MCF 10A (cell line): ENCODE data around the gene AIFM2. TPM values are rescaled to one million over a fixed set of nuclear protein-coding genes. Genes with fewer than 3 reads are reported as not detected.
A peak's percentile ranks its signal among the peaks of the same experiment; 100 is the strongest.
"Not testable (repeated sequence)": the region's sequence is repeated elsewhere in the genome, so short reads cannot be mapped to it uniquely, and the experiment has no call there.

ENCODE experiments used
- BruUV-seq: library from RNA; stranded (reverse); fragments of 400-500 nt; replicated peaks from 2 replicates; lab custom pipeline; 2021; lab: Mats Ljungman, UMichigan
- CTCF ChIA-PET: fragments of 300-600 bp; sonication (Branson Sonifier 250); formaldehyde crosslinking; extraction: SDS; loops from one replicate; lab custom pipeline; 2021; ENCODE audit warnings: antibody characterized with exemption, inconsistent platforms; lab: Yijun Ruan, JAX
- POLR2A ChIA-PET: fragments of 300-600, 350-650 bp; sonication (Branson Sonifier 250); formaldehyde crosslinking; extraction: SDS; loops from one replicate; lab custom pipeline; 2020; ENCODE audit warnings: antibody characterized with exemption, inconsistent platforms; lab: Yijun Ruan, JAX
- DNase-seq: peaks from one replicate; pipeline ENCODE4 v3.0.0-alpha.2; 2018; ENCODE audit not compliant: unreplicated experiment
- H3K27ac Mint-ChIP-seq: one replicate; pipeline ENCODE4 v1.8.0; 2022; ENCODE audit warnings: mild to moderate bottlenecking, low read depth, mixed read lengths; ENCODE audit not compliant: unreplicated experiment
- H3K27me3 Mint-ChIP-seq: one replicate; pipeline ENCODE4 v1.8.0; 2022; ENCODE audit warnings: mixed read lengths; ENCODE audit not compliant: insufficient read depth, unreplicated experiment
- H3K36me3 Mint-ChIP-seq: one replicate; pipeline ENCODE4 v1.8.0; 2022; ENCODE audit warnings: mild to moderate bottlenecking, moderate library complexity, mixed read lengths; ENCODE audit not compliant: insufficient read depth, unreplicated experiment
- H3K4me1 Mint-ChIP-seq: one replicate; pipeline ENCODE4 v1.8.0; 2022; ENCODE audit warnings: mixed read lengths; ENCODE audit not compliant: insufficient read depth, unreplicated experiment
- H3K4me3 Mint-ChIP-seq: one replicate; pipeline ENCODE4 v1.8.0; 2022; ENCODE audit warnings: mild to moderate bottlenecking, moderate library complexity, mixed read lengths; ENCODE audit not compliant: unreplicated experiment
- H3K9me3 Mint-ChIP-seq: one replicate; pipeline ENCODE4 v1.8.0; 2022; ENCODE audit warnings: mixed read lengths; ENCODE audit not compliant: unreplicated experiment
- intact Hi-C: fragments of 100-400 bp; cut with micrococcal nuclease; formaldehyde crosslinking; loops from 2 replicates; pipeline ENCODE4 v1.14.1; 2022
- total RNA-seq: library from RNA; stranded (reverse); gene quantifications from 2 replicates; pipeline ENCODE4 v1.2.3, GENCODE V29; 2022
- TF ChIP-seq, protein P1 (sequence below): fragments of 200-600 bp; IDR thresholded peaks from one replicate; pipeline ENCODE4 v1.8.0; 2022; ENCODE audit warnings: antibody characterized with exemption, mild to moderate bottlenecking; ENCODE audit not compliant: unreplicated experiment

Gene AIFM2
- total RNA-seq, 1 experiment from 2014 or later, result 19.2 TPM

DNA sequence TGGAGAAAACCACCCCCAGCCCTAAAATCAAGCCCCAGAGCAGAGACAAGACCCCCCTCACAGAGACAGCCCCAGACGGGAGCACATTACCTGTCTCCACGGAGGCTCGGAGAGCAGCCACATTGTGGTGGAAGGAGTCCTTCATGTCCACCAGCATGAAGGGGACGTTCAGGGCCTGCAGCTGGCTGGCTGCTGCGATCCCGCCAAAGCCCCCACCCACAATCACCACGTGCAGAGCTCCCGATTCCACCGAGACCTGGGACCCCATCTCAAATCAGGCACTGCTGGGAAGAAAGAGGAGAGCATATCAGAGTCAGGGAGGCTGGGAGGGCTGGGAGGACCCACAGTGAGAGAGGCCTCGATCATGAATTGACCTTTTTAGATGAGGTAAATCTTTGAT lies 8.8 kb downstream of the AIFM2 start:
- CTCF ChIA-PET, result interaction anchor here (0.9 to 2.6 kb wide), 2 partner anchors 8 to 23 kb away, joined by 3 to 13 read pairs; partner anchors contain the start of gene TYSND1
- no peak overlapping the region for H3K4me3 Mint-ChIP-seq
- H3K27ac Mint-ChIP-seq, result no peak overlapping the region
- intact Hi-C loops, result no loop called here
- POLR2A ChIA-PET, result no interaction called here
- H3K36me3 Mint-ChIP-seq, result peaks cover 18% of the 10 kb centered on the region
- no peaks in the 10 kb centered on the region for H3K27me3 Mint-ChIP-seq
- BruUV-seq, result no TSS peak
- DNase-seq, result no peak
- no peaks in the 10 kb centered on the region for H3K4me1 Mint-ChIP-seq
- H3K9me3 Mint-ChIP-seq, result no peaks in the 10 kb centered on the region
- TF ChIP-seq, protein P1, sequence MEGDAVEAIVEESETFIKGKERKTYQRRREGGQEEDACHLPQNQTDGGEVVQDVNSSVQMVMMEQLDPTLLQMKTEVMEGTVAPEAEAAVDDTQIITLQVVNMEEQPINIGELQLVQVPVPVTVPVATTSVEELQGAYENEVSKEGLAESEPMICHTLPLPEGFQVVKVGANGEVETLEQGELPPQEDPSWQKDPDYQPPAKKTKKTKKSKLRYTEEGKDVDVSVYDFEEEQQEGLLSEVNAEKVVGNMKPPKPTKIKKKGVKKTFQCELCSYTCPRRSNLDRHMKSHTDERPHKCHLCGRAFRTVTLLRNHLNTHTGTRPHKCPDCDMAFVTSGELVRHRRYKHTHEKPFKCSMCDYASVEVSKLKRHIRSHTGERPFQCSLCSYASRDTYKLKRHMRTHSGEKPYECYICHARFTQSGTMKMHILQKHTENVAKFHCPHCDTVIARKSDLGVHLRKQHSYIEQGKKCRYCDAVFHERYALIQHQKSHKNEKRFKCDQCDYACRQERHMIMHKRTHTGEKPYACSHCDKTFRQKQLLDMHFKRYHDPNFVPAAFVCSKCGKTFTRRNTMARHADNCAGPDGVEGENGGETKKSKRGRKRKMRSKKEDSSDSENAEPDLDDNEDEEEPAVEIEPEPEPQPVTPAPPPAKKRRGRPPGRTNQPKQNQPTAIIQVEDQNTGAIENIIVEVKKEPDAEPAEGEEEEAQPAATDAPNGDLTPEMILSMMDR, result no peak

DNA sequence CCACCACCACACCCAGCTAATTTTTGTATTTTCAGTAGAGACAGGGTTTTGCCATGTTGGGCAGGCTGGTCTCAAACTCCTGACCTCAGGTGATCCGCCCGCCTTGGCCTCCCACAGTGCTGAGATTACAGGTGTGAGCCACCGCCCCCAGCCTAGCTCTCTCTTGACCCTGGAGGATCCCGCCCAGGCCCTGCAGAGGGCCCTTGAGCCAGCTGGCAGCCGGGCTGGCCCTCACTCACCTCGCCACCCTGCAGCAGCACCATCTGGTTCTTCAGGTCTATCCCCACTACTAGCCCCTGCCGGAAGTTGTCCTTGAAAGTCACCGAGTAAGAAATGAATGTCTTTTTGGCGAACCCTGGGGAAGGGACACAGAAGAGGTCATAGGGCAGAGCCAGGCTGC lies 9.5 kb downstream of the AIFM2 start:
- DNase-seq, H3K4me1 Mint-ChIP-seq, H3K4me3 Mint-ChIP-seq, H3K27ac Mint-ChIP-seq, intact Hi-C loops, H3K9me3 Mint-ChIP-seq, BruUV-seq, H3K27me3 Mint-ChIP-seq: not testable (repeated sequence)
- CTCF ChIA-PET, result interaction anchor here (0.9 to 2.6 kb wide), 2 partner anchors 8 to 23 kb away, joined by 3 to 13 read pairs; partner anchors contain the start of gene TYSND1
- peaks cover 18% of the 10 kb centered on the region for H3K36me3 Mint-ChIP-seq
- POLR2A ChIA-PET, result interaction anchor here (1.1 kb wide), 1 partner anchor 9 kb away, joined by 3 read pairs; no protein-coding TSS in a partner anchor

DNA sequence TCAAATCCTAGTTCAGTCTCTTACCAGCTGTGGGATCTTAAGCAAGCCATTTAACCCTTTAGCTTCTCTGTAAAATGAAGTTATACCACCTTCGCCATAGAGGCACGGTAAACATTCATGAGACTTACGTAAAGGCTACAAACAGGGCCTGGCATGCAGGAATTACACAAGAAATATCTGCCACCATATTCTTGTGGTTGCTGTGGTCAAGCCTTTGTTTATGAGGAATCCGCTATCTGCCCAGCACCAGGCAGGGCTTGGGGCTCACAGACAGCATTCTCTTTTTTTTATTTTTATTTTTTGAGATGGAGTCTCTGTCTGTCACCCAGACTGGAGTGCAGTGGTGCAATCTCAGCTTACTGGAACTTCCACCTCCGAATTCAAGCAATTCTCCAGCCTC lies 9.9 kb downstream of the AIFM2 start:
- no peak overlapping the region for H3K27ac Mint-ChIP-seq
- BruUV-seq, result no TSS peak
- intact Hi-C loops, result no loop called here
- no peaks in the 10 kb centered on the region for H3K4me1 Mint-ChIP-seq
- DNase-seq, result peak; percentile 7
- H3K9me3 Mint-ChIP-seq, result no peaks in the 10 kb centered on the region
- H3K27me3 Mint-ChIP-seq, result no peaks in the 10 kb centered on the region
- TF ChIP-seq, protein P1, result no peak
- no peak overlapping the region for H3K4me3 Mint-ChIP-seq
- peaks cover 22% of the 10 kb centered on the region for H3K36me3 Mint-ChIP-seq
- POLR2A ChIA-PET, result interaction anchor here (0.8 to 1.1 kb wide), 3 partner anchors 9 to 1002 kb away, joined by 3 to 4 read pairs (median 3); no protein-coding TSS in a partner anchor
- CTCF ChIA-PET, result interaction anchor here (2.6 kb wide), 1 partner anchor 24 kb away, joined by 13 read pairs; the partner anchor contains the start of gene TYSND1

DNA sequence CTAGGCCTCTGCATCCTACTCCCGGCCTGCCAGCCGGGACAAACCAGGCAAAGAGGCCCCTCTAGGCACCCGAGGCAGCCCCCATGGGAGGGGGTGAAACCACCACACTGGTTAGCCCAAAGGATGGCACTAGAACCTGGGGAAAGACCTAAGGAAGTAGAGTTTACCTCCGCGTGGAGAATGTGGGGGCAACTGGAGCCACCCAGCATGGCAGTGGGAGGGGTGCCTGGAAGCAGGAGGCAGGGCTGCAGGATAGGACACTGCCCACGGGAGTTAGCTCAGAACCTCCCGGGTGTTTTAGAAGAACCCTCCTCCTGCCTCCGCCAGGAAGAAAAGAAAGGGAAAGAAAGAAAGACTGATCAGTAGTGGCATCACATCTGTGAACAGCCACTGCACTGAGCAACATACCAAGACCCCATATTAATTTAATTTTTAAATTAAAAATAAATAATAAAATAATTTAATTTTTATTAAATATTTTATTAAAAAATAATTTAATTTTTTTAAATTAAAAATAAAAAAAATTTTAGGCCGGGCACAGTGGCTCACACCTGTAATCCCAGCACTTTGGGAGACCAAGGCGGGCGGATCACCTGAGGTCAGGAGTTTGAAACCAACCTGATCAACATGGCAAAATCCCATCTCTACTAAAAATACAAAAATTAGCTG lies 11.2 kb downstream of the AIFM2 start:
- Mint-ChIP-seq H3K27me3 (no peaks in the 10 kb centered on the region), H3K4me1 (peaks cover 1% of the 10 kb centered on the region), H3K27ac (no peak overlapping the region), H3K4me3 (no peak overlapping the region), H3K36me3 (peaks cover 25% of the 10 kb centered on the region), H3K9me3 (no peaks in the 10 kb centered on the region)
- TF ChIP-seq, protein P1, result no peak
- BruUV-seq, result no TSS peak
- no peak for DNase-seq
- intact Hi-C loops, result no loop called here
- CTCF ChIA-PET, result no interaction called here
- POLR2A ChIA-PET, result interaction anchor here (0.6 kb wide), 1 partner anchor 10 kb away, joined by 3 read pairs; no protein-coding TSS in a partner anchor
